ENCODE data around the gene CALR. TPM values are rescaled to one million over a fixed set of nuclear protein-coding genes. Genes with fewer than 3 reads are reported as not detected.

The CALR gene
- total and polyA plus RNA-seq, 9 of the 15 experiments (the other 6 are each of a cell fraction or from before 2014, with no cell fraction given) = 126 to 811 (median 642) TPM

GRCh38 chr19:12965017-12965811, 26.8 kb downstream of the CALR start (continued):
- peak; percentile 22; the same call in 1 of the 2 replicates for TF ChIP-seq LEF1 (IDR thresholded peaks at IDR 0.05)
- no peak for TF ChIP-seq DDX20 (tag; IDR thresholded peaks at IDR 0.05; ENCODE audit: low read depth)
- no peak for TF ChIP-seq ILF3 (IDR thresholded peaks at IDR 0.05; ENCODE audit: borderline replicate concordance)
- peak; percentile 55; the same call in 1 of the 2 replicates for TF ChIP-seq REST (IDR thresholded peaks at IDR 0.05; ENCODE audit: borderline replicate concordance)
- no peak for TF ChIP-seq REST (CRISPR knock-in tag; IDR thresholded peaks at IDR 0.05; ENCODE audit: low read depth)
- peak; percentile 72 for TF ChIP-seq EP400 (IDR thresholded peaks at IDR 0.05)
- TF ChIP-seq SIX5 (IDR thresholded peaks at IDR 0.05; ENCODE audit: borderline replicate concordance in 1 of 2, insufficient read depth in 1 of 2, low read depth in 1 of 2, low read length in 2 of 2) = no peak
- TF ChIP-seq ARID3B (CRISPR knock-in tag; IDR thresholded peaks at IDR 0.05; ENCODE audit: borderline replicate concordance) = no peak
- no peak for TF ChIP-seq ZNF408 (CRISPR knock-in tag; IDR thresholded peaks at IDR 0.05; ENCODE audit: low read depth)
- TF ChIP-seq SMC3 (conservative IDR thresholded peaks at IDR 0.05; ENCODE audit: insufficient read depth, low read depth, low read length) = peak; percentile 83
- peak; percentile 50 for TF ChIP-seq TCF3 (CRISPR knock-in tag; IDR thresholded peaks at IDR 0.05)
- no peak for TF ChIP-seq CBX2 (IDR thresholded peaks at IDR 0.05; ENCODE audit: insufficient read depth, low read length, poor library complexity, severe bottlenecking)
- TF ChIP-seq DMBX1 (CRISPR knock-in tag; IDR thresholded peaks at IDR 0.05; ENCODE audit: borderline replicate concordance) = no peak
- TF ChIP-seq FOXP4 (CRISPR knock-in tag; IDR thresholded peaks at IDR 0.05; ENCODE audit: borderline replicate concordance) = no peak; the same call in 1 of the 2 replicates
